GM18526 (cell line): ENCODE results near the gene OXSR1.

ENCODE experiments used
- POLR2A ChIP-seq: IDR thresholded peaks from 3 replicates; pipeline ENCODE4 v1.6.1; 2011; ENCODE audit not compliant: insufficient read length; ENCODE audit errors: extremely low read depth

The OXSR1 gene

DNA sequence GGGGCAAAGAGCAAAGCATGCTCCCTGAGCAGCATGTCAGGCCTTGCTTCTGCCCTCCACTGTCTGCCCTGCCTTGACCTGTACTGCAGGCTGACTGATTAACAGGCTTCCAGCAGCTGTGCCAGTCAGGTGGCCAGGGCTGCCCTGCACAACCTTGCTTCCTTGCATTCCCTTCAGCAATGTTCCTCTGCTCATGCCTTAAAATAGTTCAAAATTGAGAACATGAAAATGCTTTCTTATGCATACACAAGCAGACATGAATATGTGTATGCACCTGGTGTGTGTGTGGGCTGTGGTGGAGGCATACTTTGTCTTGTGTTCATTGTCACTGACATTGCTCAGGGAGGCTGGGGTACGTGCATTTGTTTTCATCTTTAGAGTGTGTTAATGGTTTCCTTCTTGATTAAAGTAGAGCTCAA lies 99.0 kb downstream of the OXSR1 start:
- TF ChIP-seq POLR2A = no peak

DNA sequence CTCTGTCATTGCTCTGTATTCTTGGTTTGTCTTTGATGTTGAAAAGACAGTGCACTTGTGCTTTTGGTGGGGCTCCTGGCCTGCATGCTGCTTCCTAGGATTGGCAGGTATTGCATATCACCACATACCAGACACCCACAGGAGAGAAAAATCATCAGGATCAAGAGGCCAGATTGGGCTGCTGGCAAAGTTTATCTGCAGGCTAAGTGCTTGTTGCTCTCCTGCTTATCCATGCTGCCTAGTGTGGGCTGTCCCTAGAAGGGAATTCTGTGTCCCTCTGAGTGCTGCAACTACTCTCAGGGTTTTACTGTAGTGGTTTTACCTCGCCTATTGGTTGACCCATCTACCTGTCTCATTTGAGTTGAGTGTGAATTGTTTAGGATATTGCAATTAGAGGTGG lies 99.4 kb downstream of the OXSR1 start:
- TF ChIP-seq POLR2A = no peak

DNA sequence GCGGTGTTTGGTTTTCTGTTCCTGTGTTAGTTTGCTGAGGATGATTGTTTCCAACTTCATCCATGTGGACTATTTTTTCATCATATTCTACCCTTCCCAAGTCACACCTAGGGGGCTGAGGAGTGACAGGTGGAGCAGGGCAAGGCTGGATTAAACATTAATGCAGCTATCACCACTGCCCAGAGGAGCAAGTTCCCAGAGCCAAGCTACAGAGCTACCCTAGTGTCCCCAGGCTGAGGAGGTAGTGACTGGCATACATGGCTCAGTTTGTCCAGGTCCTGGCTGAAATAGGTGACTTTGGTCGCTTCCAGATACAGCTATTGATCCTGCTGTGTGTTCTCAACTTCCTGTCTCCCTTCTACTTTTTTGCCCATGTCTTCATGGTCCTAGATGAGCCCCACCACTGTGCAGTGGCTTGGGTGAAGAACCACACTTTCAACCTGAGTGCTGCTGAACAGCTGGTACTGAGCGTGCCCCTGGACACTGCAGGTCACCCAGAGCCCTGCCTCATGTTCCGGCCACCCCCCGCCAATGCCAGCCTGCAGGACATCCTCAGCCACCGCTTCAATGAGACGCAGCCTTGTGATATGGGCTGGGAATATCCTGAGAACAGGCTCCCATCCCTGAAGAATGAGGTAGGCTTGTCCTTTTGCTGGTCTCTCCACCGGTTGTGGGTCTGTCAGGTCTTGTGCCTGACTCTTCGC lies 100.4 kb downstream of the OXSR1 start, which contains the start of gene SLC22A13:
TSS of gene SLC22A13 (plus strand) at position 209 of the 704 bp plus-strand sequence. CDS start at position 258, 49 bp downstream.
- TF ChIP-seq POLR2A = no peak

DNA sequence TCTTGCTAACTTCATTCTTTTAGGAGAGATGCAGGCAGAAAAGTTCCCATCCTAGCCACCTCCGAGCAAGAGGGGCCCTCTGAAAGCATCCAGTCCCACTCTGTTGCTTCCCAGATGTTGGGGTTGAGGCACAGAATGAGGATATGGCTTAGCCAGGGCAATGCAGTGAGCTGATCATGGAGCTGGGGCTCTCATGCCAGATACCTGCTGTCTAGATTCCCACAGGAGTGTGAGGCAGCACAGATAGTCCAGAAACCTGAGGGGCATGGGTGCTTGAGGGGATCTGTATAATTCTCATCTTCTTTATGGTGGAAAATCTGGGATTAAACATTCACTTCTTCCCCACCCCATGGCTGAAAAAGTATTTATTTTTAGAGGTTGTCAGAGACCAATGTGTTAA lies 101.5 kb downstream of the OXSR1 start:
- no peak for TF ChIP-seq POLR2A

DNA sequence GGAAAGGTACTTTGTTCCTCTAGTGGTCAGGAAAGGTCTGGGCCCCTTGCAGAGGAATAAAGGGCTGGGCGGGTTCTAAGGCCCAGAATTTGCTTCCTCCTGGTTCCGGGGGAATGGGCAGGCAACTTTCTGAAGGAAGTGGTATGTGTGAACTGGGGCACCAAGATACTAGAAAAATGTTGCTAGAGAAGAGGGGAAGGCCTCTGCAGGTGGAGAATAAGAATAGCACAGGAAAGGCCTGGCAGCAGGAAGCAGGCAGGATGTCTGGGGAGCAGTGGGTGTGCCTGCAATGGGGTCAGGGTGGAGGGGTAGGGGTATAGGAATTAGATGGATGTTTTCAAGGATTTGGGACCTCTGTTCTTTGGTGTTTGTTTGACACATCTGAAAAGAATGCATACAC lies 102.3 kb downstream of the OXSR1 start:
- TF ChIP-seq POLR2A = no peak

DNA sequence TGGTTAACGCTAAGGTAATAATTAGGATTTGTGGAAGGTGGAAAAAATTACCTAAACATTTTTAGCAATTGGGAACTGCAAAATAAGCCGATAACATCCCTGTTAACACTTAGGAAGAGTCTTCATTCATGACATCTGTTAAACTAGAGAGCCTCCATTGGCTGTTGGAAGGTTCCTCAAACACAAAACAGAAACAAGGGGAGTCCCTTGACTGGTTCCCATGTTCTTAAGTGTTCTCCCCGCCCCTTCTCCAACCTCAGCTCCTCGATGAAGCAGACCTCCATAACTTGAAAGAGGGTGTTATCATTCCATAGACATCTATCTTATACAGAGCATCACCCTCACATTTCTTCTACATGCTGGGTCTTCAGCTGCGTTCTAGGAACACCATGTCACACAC lies 102.8 kb downstream of the OXSR1 start:
- TF ChIP-seq POLR2A = no peak

DNA sequence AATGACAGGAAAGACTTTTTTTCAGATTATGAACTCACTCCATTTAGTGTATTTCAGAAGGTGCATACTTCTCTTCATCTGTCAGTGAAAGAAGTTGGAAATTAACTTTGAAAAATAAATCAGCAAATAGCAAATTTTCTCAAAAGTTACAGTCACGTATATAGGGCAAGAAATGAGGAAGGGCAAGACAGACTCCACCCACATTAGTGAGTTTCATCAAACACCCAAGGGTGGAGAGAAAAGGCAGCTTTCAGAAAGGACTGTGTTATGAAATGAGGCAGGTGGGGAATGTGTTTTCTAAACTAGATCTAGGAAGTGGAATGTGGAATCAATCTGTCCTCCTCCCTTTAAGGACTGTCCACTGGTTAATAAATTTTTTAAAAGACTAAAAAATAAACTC lies 103.2 kb downstream of the OXSR1 start:
- no peak for TF ChIP-seq POLR2A

DNA sequence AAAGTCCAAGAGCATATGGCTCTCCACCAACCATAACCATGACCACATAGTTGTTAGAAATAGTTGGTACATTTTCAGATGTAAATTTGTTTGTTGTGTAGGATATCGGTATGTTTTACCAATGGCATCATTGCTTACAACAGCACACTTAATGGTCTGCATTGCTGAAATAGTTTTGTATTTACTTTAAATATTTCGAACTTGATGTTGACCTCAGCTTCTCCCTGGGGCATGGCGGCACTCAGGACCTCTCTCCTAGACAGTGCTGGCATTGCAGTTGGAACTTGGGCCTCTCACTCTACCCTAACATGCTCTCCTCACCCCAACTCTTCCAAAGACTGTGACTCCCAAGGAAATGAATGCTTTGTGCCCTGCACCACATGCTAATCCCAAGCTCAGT lies 105.3 kb downstream of the OXSR1 start:
- no peak for TF ChIP-seq POLR2A

DNA sequence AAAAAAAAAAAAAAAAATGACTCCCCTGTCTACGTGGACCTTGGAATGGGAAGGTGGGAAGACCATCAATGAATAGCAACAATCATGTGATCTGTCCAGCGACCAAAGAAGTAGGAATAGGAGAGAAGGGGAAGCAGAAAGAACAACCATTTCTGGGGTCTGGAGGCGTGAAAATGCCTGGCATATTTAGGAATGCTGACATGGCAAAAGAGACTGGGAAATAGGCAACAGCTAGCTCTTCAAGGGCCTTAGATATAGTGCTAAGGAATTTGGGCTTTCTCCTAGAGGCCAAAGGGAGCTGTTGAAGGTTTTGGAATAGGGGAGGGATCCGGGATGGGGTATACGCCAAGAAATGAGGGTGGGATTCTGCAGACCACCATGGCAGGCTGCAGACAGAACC lies 106.2 kb downstream of the OXSR1 start:
- TF ChIP-seq POLR2A = no peak

DNA sequence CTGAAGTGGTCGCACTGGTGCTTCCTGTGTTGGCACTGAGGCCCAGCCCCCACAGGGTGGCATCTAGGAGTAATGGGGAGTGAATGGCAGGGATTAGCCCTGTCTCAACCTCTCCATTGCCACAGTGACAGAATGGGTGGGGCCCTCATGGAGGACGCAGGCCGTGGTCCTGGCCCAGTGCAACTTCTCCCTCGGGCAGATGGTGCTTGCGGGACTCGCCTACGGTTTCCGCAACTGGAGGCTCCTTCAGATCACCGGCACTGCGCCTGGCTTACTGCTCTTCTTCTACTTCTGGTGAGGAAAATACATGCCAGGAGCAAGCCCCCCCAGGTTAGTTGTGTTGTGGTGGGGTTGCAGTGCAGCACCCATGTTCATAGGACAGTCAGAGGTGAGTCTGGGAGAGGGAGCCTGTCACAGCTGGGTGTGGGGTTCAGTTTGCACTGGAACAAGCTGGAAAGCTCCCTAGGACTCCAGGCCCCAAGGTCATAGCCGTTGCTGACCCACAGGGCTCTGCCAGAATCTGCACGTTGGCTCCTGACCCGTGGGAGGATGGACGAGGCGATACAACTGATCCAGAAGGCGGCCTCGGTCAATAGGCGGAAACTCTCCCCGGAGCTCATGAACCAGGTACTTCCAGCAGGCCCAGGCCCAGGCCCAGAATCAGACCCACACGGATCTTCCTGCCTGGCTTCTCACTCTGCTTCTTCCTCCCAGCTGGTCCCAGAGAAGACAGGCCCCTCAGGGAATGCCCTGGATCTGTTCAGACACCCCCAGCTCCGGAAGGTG lies 109.7 kb downstream of the OXSR1 start:
- no peak for TF ChIP-seq POLR2A

DNA sequence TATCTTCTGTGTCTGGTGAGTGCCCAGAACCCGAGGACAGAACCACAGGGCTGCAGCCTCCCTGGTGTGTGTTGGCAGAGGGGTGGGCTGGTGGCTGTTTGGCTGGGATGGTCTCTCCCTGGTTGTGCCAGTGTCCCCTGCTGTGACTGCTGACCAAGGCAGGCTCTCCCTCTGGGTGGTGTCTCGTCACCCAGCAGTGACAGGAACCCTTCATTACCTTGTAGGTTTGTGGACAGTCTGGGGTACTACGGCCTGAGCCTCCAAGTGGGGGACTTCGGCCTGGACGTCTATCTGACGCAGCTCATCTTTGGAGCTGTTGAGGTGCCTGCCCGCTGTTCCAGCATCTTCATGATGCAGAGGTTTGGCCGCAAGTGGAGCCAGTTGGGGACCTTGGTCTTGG lies 110.3 kb downstream of the OXSR1 start:
- TF ChIP-seq POLR2A = no peak

DNA sequence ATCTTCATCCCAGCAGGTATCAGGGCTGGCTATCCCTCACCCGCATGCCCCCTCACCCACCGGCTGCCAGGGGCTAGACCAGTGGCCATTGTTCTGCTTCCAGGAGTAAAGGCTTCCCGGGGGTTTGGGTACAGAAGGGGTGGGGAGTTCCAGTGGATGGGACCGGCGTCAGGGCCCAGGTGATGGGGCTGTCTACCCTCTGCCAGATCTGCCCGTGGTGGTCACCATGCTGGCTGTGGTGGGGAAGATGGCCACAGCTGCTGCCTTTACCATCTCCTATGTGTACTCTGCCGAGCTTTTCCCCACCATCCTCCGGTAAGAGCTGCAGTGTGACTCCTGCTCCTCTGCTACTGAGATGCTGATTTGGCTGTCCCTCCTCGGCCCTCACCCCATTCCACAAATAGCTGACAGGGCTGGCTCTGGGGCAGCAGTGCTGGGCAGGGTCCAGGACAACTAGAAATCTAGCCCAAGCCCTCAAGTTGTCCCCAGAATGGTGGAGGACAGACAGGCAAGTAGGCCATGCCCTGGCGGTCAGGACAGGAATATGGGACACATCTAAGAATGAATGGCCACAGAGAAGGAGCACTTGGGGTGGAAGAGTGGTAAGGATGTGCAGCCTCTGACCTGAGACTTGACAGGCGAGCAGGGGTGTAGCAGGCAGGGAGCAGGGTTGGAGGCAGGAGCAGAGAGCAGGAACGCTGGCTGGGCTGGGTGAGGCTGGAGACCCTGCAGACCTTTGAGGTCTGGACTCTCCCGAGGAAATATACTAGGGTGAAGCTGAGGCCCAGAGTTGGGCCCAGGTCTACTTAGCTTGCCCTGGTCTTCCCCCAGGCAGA lies 111.0 kb downstream of the OXSR1 start:
- no peak for TF ChIP-seq POLR2A

DNA sequence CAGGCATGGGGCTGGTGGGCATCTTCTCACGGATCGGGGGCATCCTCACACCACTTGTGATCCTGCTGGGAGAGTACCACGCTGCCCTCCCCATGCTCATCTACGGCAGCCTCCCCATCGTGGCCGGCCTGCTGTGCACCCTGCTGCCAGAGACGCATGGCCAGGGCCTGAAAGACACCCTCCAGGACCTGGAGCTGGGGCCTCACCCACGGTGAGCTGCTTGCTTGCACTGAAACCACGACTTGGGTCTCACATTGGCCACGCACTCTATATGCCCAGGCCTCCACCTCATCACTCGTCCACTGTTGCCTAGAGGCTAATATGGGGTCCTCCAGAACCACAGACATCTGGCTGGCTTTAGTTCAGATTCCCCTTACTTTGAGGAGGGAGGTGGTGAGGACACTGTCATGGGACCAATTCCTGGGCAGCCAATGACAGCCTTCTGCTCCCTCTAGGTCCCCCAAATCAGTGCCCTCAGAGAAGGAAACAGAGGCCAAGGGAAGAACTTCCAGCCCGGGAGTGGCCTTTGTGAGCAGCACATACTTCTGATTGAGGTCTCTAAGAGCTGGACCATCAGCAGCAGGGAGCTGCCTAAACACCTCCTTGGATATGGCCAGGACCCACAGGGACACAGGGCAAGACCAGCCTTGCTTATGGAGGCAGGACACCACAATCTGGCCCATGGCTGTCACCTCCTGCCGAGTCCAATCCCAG lies 111.7 kb downstream of the OXSR1 start:
- TF ChIP-seq POLR2A = no peak

DNA sequence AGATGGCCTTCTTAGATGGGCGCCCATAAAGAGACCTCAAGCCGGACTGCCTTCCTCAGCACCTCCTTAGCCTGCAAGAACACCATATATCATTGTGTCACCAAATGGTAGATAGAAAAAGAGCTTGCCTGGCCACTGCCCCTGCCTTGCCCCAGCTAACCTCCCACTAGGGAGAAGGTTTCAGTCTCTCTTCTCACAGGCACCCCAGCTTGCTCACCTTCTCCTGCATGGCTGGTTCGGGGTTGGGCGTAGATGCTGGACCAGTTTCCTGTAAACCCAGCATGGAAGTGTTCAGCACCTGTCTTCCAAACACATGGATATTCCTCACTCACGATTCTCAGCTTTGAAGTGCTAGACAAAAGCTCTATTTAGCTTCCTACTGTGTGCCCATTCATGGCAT lies 113.5 kb downstream of the OXSR1 start:
- TF ChIP-seq POLR2A = no peak
